Thyroid gland (tissue), 4 donors: ENCODE results near the gene MON1A.

Experiments
- POLR2A ChIP-seq, 2 donors: fragments of 450-650 bp; IDR thresholded peaks; one replicate each; pipeline ENCODE4 v1.6.1; 2017; ENCODE audit warnings: antibody characterized with exemption in 2 of 2, mild to moderate bottlenecking in 2 of 2, moderate library complexity in 1 of 2
- TF ChIP-seq, protein P1 (sequence below), 6 experiments: fragments of 200-600 bp in 3 of 6; fragments of 450-650 bp in 3 of 6; sonication (generic) in 3 of 6; IDR thresholded peaks; one replicate each; pipeline ENCODE4 v1.5.1; 2016 to 2019; ENCODE audit warnings: antibody characterized with exemption in 6 of 6, mild to moderate bottlenecking in 2 of 6, inconsistent platforms in 1 of 6, moderate library complexity in 1 of 6

DNA sequence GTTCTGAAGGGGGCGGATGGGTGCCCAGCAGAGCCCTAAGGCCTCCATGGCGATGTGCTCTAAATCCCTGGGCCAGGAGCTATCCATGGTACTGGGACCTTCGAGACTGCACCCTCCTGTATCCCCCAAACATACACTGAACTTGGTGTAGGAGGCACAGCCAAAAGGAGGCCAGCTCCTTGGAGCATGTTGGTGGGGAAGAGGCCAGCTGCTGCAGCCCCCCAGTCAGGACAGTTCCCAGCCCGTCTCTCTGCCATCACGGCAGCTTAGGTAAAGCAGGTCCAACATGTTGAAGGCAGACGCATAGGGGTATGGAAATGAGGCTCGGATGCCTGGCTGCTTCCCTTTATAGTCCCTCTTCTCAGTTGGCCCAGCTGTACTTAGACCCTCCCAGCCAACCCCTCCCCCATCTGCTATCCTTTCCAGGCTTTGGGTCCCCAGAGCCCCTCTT lies 61.7 kb downstream of the MON1A start:
- TF ChIP-seq, protein P1, sequence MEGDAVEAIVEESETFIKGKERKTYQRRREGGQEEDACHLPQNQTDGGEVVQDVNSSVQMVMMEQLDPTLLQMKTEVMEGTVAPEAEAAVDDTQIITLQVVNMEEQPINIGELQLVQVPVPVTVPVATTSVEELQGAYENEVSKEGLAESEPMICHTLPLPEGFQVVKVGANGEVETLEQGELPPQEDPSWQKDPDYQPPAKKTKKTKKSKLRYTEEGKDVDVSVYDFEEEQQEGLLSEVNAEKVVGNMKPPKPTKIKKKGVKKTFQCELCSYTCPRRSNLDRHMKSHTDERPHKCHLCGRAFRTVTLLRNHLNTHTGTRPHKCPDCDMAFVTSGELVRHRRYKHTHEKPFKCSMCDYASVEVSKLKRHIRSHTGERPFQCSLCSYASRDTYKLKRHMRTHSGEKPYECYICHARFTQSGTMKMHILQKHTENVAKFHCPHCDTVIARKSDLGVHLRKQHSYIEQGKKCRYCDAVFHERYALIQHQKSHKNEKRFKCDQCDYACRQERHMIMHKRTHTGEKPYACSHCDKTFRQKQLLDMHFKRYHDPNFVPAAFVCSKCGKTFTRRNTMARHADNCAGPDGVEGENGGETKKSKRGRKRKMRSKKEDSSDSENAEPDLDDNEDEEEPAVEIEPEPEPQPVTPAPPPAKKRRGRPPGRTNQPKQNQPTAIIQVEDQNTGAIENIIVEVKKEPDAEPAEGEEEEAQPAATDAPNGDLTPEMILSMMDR (IDR thresholded peaks at IDR 0.05) = no peak
- no peak for TF ChIP-seq POLR2A (IDR thresholded peaks at IDR 0.05)
